ENCODE results near the gene CKAP2L. TPM values are rescaled to one million over a fixed set of nuclear protein-coding genes. Genes with fewer than 3 reads are reported as not detected.
"Not testable (repeated sequence)": the region's sequence is repeated elsewhere in the genome, so short reads cannot be mapped to it uniquely, and the experiment has no call there.

CKAP2L gene
- total RNA-seq, 1 experiment from 2014 or later = 20.7 TPM

DNA sequence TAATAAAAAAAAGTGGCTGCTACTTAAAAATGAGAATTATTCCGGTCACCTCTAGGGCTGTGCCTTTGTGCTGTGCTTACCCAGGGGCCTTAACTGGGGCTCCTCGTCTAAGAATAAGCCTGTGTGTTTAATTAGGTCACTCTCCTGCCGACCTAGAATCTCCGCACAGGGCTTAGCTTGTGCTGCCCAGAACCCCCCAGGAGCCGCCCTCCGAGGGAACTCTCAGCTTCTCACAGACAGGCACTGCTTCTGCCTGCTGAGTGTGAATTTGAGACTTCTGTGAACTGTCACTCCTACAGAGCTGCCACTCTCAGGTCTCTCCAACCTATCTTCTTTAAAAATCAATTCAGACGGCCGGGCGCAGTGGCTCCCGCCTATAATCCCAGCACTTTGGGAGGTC lies 55.4 kb downstream of the CKAP2L start:
- no peaks in the 10 kb centered on the region for H3K9me3 ChIP-seq (ENCODE audit: low read length)
- H3K27ac ChIP-seq (ENCODE audit: low read length) = no peak overlapping the region
- H4K20me1 ChIP-seq (ENCODE audit: low read length) = no peaks in the 10 kb centered on the region
- H3K4me2 ChIP-seq (ENCODE audit: low read length) = no peak overlapping the region
- BruUV-seq (replicated peaks) = no TSS peak
- ChIA-PET POLR2A (ENCODE audit: unreplicated experiment) (no interaction called here), CTCF (no interaction called here)
- H3K36me3 ChIP-seq (ENCODE audit: low read depth, low read length) = no peaks in the 10 kb centered on the region
- TF ChIP-seq, protein P1, sequence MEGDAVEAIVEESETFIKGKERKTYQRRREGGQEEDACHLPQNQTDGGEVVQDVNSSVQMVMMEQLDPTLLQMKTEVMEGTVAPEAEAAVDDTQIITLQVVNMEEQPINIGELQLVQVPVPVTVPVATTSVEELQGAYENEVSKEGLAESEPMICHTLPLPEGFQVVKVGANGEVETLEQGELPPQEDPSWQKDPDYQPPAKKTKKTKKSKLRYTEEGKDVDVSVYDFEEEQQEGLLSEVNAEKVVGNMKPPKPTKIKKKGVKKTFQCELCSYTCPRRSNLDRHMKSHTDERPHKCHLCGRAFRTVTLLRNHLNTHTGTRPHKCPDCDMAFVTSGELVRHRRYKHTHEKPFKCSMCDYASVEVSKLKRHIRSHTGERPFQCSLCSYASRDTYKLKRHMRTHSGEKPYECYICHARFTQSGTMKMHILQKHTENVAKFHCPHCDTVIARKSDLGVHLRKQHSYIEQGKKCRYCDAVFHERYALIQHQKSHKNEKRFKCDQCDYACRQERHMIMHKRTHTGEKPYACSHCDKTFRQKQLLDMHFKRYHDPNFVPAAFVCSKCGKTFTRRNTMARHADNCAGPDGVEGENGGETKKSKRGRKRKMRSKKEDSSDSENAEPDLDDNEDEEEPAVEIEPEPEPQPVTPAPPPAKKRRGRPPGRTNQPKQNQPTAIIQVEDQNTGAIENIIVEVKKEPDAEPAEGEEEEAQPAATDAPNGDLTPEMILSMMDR (conservative IDR thresholded peaks at IDR 0.05; ENCODE audit: low read depth, low read length) = no peak
- no peak for TF ChIP-seq EZH2 (IDR thresholded peaks at IDR 0.05; ENCODE audit: low read length, unreplicated experiment)
- no peak for TF ChIP-seq EZH2phosphoT487 (IDR thresholded peaks at IDR 0.05; ENCODE audit: borderline replicate concordance, low read length)
- no peak overlapping the region for H3K4me3 ChIP-seq (ENCODE audit: low read length)
- H3K79me2 ChIP-seq (ENCODE audit: low read length) = no peaks in the 10 kb centered on the region
- H3K27me3 ChIP-seq (ENCODE audit: low read length) = no peaks in the 10 kb centered on the region
- H3K9me2 ChIP-seq (replicated peaks; ENCODE audit: low read length) = no peaks in the 10 kb centered on the region
- intact Hi-C loops (cut with micrococcal nuclease) = no loop called here
- DNase-seq (no peak), ATAC-seq (no peak)
- peaks cover 18% of the 10 kb centered on the region for H3K4me1 ChIP-seq (ENCODE audit: insufficient read depth, low read length)
- H3K9ac ChIP-seq (ENCODE audit: low read length) = no peak overlapping the region
- no peaks in the 10 kb centered on the region for H3F3A ChIP-seq (ENCODE audit: low read length, unreplicated experiment)
- H2AFZ ChIP-seq (ENCODE audit: low read length) = no peak overlapping the region

DNA sequence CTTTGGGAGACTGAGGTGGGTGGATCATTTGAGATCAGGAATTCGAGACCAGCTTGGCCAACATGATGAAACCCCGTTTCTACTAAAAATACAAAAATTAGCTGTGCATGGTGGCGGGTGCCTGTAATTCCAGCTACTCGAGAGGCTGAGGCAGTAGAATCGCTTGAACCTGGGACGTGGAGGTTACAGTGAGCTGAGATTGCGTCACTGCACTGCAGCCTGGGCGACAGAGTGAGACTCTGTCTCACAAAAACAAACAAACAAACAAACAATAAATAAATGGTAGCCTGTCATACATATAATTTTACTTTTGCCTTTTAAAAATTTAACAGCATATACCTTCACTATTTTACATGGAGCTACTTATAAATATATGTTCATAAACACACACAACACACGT lies 57.5 kb downstream of the CKAP2L start:
- H2AFZ ChIP-seq (ENCODE audit: low read length); H3K79me2 ChIP-seq (ENCODE audit: low read length); BruUV-seq (replicated peaks); H3F3A ChIP-seq (ENCODE audit: low read length, unreplicated experiment); POLR2A ChIA-PET (ENCODE audit: unreplicated experiment); H3K36me3 ChIP-seq (ENCODE audit: low read depth, low read length); H3K9me3 ChIP-seq (ENCODE audit: low read length); H3K4me3 ChIP-seq (ENCODE audit: low read length); CTCF ChIA-PET; DNase-seq; H3K27me3 ChIP-seq (ENCODE audit: low read length); H4K20me1 ChIP-seq (ENCODE audit: low read length); H3K27ac ChIP-seq (ENCODE audit: low read length); intact Hi-C loops (cut with micrococcal nuclease); H3K4me2 ChIP-seq (ENCODE audit: low read length); H3K4me1 ChIP-seq (ENCODE audit: insufficient read depth, low read length); ATAC-seq; H3K9me2 ChIP-seq (replicated peaks; ENCODE audit: low read length); H3K9ac ChIP-seq (ENCODE audit: low read length): not testable (repeated sequence)

DNA sequence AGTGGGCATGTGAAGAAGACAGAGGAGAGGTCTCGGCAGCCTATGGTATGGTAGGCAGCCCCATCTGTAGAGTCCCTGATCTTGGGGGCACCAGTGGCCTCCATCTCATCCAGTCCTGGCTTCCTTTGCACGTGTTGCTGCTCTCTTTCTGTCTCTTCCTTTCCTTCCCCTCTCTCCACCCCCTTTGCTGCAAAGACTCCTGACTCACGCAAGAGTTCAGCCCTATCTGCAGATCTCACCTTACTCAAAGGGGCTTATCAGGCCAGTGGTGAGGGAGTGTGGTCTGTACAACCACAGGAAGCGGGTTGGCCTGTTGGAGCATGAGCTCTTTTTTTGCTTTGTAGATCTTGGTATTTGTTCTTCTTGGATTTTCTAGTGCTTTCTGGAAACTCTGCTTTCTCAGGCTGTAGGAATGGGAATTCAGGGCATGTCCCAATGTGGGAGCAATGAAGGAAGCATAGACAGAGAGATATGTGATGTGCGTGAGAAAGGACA lies 58.2 kb downstream of the CKAP2L start:
- Histone ChIP-seq H3K4me2 (ENCODE audit: low read length) (peak overlapping the region; percentile 29; the same call in 1 of the 2 replicates), H3K4me3 (ENCODE audit: low read length) (no peak overlapping the region), H3K36me3 (ENCODE audit: low read depth, low read length) (no peaks in the 10 kb centered on the region), H3K4me1 (ENCODE audit: insufficient read depth, low read length) (peaks cover 10% of the 10 kb centered on the region), H4K20me1 (ENCODE audit: low read length) (no peaks in the 10 kb centered on the region), H3K9me3 (ENCODE audit: low read length) (no peaks in the 10 kb centered on the region), H2AFZ (ENCODE audit: low read length) (no peak overlapping the region), H3K79me2 (ENCODE audit: low read length) (no peaks in the 10 kb centered on the region), H3K9me2 (replicated peaks; ENCODE audit: low read length) (no peaks in the 10 kb centered on the region), H3F3A (ENCODE audit: low read length, unreplicated experiment) (no peaks in the 10 kb centered on the region), H3K27ac (ENCODE audit: low read length) (no peak overlapping the region), H3K9ac (ENCODE audit: low read length) (no peak overlapping the region), H3K27me3 (ENCODE audit: low read length) (no peaks in the 10 kb centered on the region)
- ChIA-PET CTCF (no interaction called here), POLR2A (ENCODE audit: unreplicated experiment) (no interaction called here)
- peak; percentile 41 for DNase-seq
- no peak; the same call in 1 of the 2 replicates for ATAC-seq
- TF ChIP-seq, protein P1 (conservative IDR thresholded peaks at IDR 0.05; ENCODE audit: low read depth, low read length) = no peak
- TF ChIP-seq EZH2 (IDR thresholded peaks at IDR 0.05; ENCODE audit: low read length, unreplicated experiment) = no peak
- TF ChIP-seq EZH2phosphoT487 (IDR thresholded peaks at IDR 0.05; ENCODE audit: borderline replicate concordance, low read length) = no peak
- no TSS peak for BruUV-seq (replicated peaks)
- intact Hi-C loops (cut with micrococcal nuclease) = no loop called here

Measured in PC-3 (cell line).